Right kidney (tissue), 1 donor: ENCODE results near the gene NRP1.

ENCODE experiments used
- DNase-seq: peaks from one replicate; pipeline ENCODE4 v3.0.0-alpha.2; 2016

The NRP1 gene

GRCh38 chr10:33291053-33291592, 43.3 kb downstream of the NRP1 start:
- no peak for DNase-seq

- no peak for DNase-seq
These were observed 44.0 kb downstream of the NRP1 start for GRCh38 chr10:33290321-33291052.

GRCh38 chr10:33289776-33290175, 44.7 kb downstream of the NRP1 start:
- DNase-seq: no peak

- no peak for DNase-seq
These were observed 46.3 kb downstream of the NRP1 start for GRCh38 chr10:33288127-33288526.

GRCh38 chr10:33287112-33287511, 47.4 kb downstream of the NRP1 start:
- DNase-seq: no peak

GRCh38 chr10:33286157-33286934, 48.1 kb downstream of the NRP1 start:
- DNase-seq: no peak

- no peak for DNase-seq
These were observed 49.5 kb downstream of the NRP1 start for GRCh38 chr10:33284945-33285344.

- no peak for DNase-seq
These were observed 54.5 kb downstream of the NRP1 start for GRCh38 chr10:33279811-33280602.

GRCh38 chr10:33279276-33279675, 55.2 kb downstream of the NRP1 start:
- DNase-seq: no peak

GRCh38 chr10:33278198-33278597, 56.3 kb downstream of the NRP1 start:
- DNase-seq: no peak

- no peak for DNase-seq
These were observed 57.3 kb downstream of the NRP1 start for GRCh38 chr10:33277135-33277536.

GRCh38 chr10:33276282-33276923, 58.1 kb downstream of the NRP1 start:
- no peak for DNase-seq

- no peak for DNase-seq
These were observed 60.2 kb downstream of the NRP1 start for GRCh38 chr10:33274096-33274785.

GRCh38 chr10:33273295-33274002, 61.0 kb downstream of the NRP1 start:
- peak; percentile 37 for DNase-seq

GRCh38 chr10:33272635-33273034, 61.8 kb downstream of the NRP1 start:
- no peak for DNase-seq

- no peak for DNase-seq
These were observed 62.4 kb downstream of the NRP1 start for GRCh38 chr10:33271969-33272583.

- no peak for DNase-seq
These were observed 63.5 kb downstream of the NRP1 start for GRCh38 chr10:33270971-33271370.

- no peak for DNase-seq
These were observed 66.8 kb downstream of the NRP1 start for GRCh38 chr10:33267708-33268107.

GRCh38 chr10:33265621-33266020, 68.8 kb downstream of the NRP1 start:
- DNase-seq: no peak

- no peak for DNase-seq
These were observed 71.0 kb downstream of the NRP1 start for GRCh38 chr10:33263453-33263852.
